ENCODE results near the gene ITGAL.

ITGAL gene

GRCh38 chr16:30567160-30567990 lies 94.8 kb downstream of the ITGAL start:
- DNase-seq (ENCODE audit: low read depth): peak; percentile 70

GRCh38 chr16:30567991-30568638 lies 95.6 kb downstream of the ITGAL start:
- peak; percentile 42 for DNase-seq (ENCODE audit: low read depth)

GRCh38 chr16:30569281-30569680 lies 96.7 kb downstream of the ITGAL start:
- no peak for DNase-seq (ENCODE audit: low read depth)

DNA sequence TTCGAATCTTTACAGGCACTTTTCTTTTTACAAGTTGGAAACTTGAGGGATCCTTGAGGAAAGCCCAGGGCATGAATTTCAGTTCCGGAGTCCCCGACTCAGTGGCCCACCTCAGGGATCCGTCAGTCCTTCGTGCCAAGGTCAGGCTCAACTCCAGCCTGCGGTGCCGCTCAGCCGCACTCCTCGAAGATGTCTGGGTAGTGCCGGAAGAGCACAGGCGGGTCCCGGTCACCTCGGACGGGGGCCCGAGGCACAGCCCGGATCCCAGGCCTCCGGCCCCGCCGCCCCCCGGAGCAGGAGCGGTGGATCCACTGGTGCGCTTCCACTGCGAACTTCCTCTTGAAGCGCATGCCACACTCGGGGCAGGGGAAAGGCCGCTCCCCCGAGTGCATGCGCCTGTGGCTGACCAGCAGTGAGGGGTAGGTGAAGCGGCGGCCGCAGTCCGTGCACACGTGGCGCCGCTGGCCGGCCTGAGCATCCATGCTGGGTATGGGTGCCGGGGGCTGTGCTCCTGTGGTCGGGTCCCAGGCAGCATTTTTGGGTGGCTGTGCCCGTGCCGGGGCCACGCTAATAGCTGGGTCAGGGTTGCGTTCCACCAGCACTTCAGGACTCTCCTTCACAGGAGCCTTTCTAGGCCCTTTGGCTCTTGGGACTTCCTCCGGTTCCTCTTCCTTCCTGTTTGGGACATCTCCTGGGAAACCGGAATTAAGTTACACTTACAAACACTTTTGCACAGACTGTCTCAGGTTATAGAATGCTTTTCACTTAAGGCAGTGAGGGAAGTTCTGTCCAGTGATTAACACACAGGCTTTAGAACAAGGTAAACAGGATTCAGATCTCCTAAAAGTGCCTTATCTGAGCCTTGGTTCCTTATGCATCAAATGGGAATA lies 97.4 kb downstream of the ITGAL start:
- DNase-seq (ENCODE audit: low read depth): no peak

- DNase-seq (ENCODE audit: low read depth): no peak
These were observed 98.3 kb downstream of the ITGAL start for GRCh38 chr16:30570636-30571444.

GRCh38 chr16:30571445-30572322 lies 99.1 kb downstream of the ITGAL start, which contains the start of gene ZNF688:
TSS of gene ZNF688 (minus strand) at chr16:30571714. CDS start at chr16:30571629, 85 bp downstream.
- DNase-seq (ENCODE audit: low read depth): peak; percentile 94
